GM21576 (cell line): Measurements from ENCODE around the gene GPR146.

Experiments used
- ATAC-seq: cut with Tn5 transposase; IDR thresholded peaks from one replicate; pipeline ENCODE4 v1.9.1; 2021; ENCODE audit warnings: mild to moderate bottlenecking, moderate library complexity; ENCODE audit not compliant: unreplicated experiment

GPR146 gene

GRCh38 chr7:1056785-1057410 is 12.6 kb downstream of the GPR146 start:
- ATAC-seq: no peak

- no peak for ATAC-seq
These were observed 13.3 kb downstream of the GPR146 start for GRCh38 chr7:1057416-1058291.

DNA sequence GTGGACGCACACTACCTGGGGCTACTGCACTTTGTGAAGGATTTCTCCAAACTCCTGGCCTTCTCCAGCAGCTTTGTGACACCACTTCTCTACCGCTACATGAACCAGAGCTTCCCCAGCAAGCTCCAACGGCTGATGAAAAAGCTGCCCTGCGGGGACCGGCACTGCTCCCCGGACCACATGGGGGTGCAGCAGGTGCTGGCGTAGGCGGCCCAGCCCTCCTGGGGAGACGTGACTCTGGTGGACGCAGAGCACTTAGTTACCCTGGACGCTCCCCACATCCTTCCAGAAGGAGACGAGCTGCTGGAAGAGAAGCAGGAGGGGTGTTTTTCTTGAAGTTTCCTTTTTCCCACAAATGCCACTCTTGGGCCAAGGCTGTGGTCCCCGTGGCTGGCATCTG is 14.0 kb downstream of the GPR146 start:
- no peak for ATAC-seq

DNA sequence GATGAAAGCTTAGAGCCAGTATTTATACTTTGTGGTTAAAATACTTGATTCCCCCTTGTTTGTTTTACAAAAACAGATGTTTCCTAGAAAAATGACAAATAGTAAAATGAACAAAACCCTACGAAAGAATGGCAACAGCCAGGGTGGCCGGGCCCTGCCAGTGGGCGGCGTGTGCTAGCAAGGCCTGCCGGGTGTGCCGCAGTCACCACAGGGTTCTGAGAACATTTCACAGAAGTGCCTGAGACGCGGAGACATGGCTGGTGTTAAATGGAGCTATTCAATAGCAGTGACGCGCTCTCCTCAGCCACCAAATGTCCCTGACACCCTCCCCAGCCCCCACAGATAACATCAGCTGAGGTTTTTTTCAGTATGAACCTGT is 14.5 kb downstream of the GPR146 start:
- no peak for ATAC-seq

GRCh38 chr7:1059200-1060091 is 15.1 kb downstream of the GPR146 start:
- no peak for ATAC-seq

DNA sequence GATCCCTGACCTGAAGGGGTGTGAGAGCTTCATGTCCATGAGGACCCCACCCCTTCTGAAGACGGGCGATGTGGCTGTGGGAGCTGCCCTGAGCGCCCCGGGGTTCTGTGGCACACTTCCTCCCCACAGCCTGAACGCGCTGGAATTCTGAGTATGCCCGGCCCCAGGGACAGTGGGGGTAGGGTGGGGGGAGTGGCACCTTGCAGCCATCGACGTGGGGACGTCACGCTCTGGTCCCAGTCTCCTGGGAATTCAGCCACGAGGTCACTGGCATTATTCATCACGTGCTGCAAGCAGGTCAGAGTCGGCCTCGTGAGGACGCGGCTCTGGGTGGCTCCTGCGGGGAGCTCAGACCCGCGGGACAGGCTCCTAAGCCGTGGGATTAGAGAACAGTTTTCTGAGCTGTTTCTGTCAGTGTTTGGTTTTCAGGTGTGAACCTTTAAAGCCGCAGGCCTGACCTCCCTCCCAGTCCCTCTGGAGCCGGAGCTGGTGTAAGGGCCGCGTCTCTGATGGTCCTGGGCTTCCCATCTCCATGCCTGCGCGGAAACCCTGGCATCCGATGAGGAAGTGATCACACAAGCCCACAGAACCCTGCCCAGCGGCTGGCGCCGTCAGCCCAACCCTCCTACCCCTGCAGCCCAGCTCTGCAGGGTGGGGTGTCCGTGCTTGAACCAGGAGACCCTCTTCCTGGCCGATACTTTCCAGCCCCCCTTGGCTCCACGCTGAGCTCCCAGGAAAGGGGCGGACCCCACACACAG is 16.1 kb downstream of the GPR146 start:
- ATAC-seq: no peak

GRCh38 chr7:1061180-1061579 is 16.8 kb downstream of the GPR146 start:
- no peak for ATAC-seq

DNA sequence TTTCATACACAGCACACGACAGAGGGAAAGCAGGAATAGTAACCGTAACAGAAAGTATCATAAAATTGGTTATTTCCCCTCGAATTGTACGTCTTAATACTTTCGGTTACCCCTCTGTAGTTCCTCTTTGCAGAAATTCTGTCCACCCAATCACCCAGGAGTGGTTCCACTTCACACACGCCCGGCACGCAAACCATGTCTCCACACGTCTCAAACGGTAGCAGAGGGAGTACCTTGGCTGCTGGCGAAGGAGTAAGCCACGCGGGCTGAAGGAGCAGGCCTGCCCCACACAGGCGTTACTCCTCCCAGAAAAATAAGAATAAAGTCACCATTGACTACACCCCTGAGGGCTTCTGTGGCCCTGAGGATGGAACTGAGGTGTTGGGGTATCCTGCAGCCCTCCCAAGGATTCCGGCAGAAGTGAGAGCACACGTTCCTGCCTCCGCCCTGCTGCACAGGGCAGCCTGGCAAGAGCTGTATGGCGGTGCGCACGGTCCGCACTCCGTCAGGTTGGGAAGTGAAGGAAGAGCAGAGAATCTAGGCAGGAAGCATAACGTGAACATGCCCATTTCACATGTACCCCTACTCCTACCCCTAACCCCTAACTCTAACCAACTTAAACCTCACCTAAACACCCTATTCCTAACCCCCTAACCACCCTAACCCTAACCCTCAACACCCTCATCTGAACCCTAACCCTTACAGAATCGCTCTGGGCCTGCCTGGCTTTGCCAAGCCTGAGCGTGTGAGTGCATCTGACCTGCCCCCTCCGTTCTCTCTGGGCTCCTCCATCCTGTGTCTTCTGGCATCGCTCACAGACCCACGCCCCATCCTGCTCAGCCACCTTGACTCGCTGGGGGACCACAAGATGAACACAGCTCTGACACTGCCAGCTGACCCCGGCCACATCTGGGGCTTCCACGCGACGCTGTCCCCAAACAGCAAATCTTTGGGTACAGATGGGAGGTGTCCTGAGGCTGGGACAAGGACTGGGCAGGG is 18.2 kb downstream of the GPR146 start:
- ATAC-seq: peak; percentile 51

DNA sequence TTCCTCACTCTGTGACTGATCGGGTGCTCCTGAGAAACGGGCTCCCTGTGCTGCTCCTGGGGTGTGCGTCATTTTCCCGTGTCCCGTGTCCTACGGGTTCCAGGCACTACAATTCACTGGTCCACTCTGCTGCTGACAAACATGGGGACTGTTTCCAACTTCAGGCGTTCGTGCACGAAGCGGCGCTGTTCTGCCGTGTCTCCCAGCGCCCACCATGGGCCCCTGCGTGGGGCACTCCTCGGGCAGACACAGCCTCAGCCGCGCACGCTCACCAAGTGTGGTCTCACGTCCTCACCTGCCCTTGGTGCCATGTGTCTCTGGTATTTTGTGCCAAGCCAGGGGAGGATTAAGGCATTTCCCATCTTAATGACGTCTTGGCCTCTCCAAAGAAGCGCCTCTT is 19.0 kb downstream of the GPR146 start:
- no peak for ATAC-seq

- ATAC-seq: no peak
These were observed 20.2 kb downstream of the GPR146 start for GRCh38 chr7:1064581-1064980.

DNA sequence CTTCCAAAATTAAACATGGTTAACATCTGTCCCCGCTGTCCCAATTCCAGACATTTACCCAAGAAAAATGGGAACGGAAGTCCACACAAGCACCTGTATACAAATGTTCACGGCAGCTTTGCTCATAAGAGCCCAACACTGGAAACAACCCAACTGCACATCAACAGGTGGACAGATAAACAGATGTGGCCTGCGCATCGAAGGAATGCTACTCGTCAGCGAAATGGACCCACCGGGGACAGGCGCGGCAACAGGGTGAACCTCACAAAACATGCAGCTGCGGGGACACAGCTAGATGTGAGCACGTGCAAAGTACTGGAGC is 20.9 kb downstream of the GPR146 start:
- no peak for ATAC-seq

GRCh38 chr7:1065585-1066241 is 21.4 kb downstream of the GPR146 start:
- ATAC-seq: no peak

DNA sequence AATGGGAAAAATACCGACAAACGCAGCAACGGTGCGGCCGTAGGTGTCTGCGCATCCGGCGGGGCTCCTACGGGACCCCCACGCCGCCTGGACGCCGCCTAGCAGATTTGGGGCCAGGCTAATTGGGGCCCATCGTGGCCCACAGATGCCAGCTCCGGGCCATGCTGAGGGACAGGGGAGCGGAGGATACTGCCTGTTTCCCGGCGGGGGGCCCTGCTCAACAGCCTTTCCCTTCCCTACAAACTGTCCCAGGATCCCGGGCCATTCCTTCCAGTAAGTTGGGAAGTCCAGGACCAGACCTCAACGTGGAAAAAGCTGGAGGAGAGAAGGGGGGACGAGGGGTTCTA is 21.9 kb downstream of the GPR146 start:
- no peak for ATAC-seq

DNA sequence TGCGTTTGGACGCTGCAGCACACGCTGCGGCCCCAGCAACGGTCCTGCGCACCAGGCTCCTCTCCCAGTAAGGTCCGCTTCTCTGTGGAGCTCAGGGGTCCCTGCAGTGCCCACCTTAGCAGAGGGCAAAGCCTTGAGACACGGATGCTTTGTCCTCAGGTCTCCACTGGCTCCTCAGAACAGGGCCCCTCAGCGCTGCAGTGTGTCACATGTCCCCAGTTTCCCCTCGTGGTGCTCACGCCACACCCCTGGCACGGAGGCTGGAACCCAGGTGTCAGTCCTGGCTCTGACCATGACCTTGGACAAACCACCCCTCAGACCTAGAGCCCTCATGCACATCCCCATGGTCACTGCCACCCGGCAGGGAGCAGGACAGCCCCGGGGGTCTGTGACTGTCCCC is 23.7 kb downstream of the GPR146 start:
- ATAC-seq: no peak

GRCh38 chr7:1068619-1069018 is 24.3 kb downstream of the GPR146 start:
- no peak for ATAC-seq

DNA sequence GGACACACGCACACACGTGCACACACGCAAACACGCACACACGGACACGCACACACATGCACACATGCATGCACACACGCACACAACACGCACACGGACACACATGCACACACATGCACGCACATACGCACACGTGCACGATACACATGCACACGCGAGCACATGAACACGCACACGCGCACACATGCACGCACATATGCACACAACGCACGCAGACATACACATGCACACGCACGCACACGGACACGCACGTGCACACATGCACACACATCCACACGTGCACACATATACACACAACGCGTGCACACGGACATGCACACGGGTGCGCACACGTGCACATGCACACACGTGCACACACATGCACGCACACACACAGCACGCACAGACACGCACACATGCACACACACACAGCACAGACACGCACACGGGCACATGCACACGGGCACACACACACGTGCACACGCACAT is 26.2 kb downstream of the GPR146 start:
- no peak for ATAC-seq

GRCh38 chr7:1071731-1072254 is 27.4 kb downstream of the GPR146 start:
- no peak for ATAC-seq

- ATAC-seq: no peak
These were observed 29.0 kb downstream of the GPR146 start for GRCh38 chr7:1073142-1073977.
